ENCODE measurements around the gene FRK.
"Not testable (repeated sequence)": the region's sequence is repeated elsewhere in the genome, so short reads cannot be mapped to it uniquely, and the experiment has no call there.

The FRK gene

GRCh38 chr6:115945812-115946211 lies 114.9 kb downstream of the FRK start:
- Histone ChIP-seq H3K4me3 (ENCODE audit: low read depth, low read length) (no peak overlapping the region), H3K27me3 (replicated peaks) (no peaks in the 10 kb centered on the region), H3K36me3 (replicated peaks) (no peaks in the 10 kb centered on the region), H3K27ac (no peak overlapping the region)
- in situ Hi-C loops (cut with HindIII; ENCODE audit: low pct_ligation_motif_present, low sequenced_read_pairs) = no loop called here
- no peak for DNase-seq
- TF ChIP-seq CTCF (IDR thresholded peaks at IDR 0.05; ENCODE audit: low read depth, low read length, missing control alignments) = no peak

- DNase-seq = no peak
- in situ Hi-C loops (cut with HindIII; ENCODE audit: low pct_ligation_motif_present, low sequenced_read_pairs) = no loop called here
- no peak for TF ChIP-seq CTCF (IDR thresholded peaks at IDR 0.05; ENCODE audit: low read depth, low read length, missing control alignments)
- Histone ChIP-seq H3K27me3 (replicated peaks) (no peaks in the 10 kb centered on the region), H3K27ac (no peak overlapping the region), H3K36me3 (replicated peaks) (no peaks in the 10 kb centered on the region), H3K4me3 (ENCODE audit: low read depth, low read length) (no peak overlapping the region)
Measured at GRCh38 chr6:115945306-115945705, 115.4 kb downstream of the FRK start.

GRCh38 chr6:115944829-115945228 lies 115.9 kb downstream of the FRK start:
- H3K27ac ChIP-seq; DNase-seq; H3K4me3 ChIP-seq (ENCODE audit: low read depth, low read length); H3K36me3 ChIP-seq (replicated peaks); in situ Hi-C loops (cut with HindIII; ENCODE audit: low pct_ligation_motif_present, low sequenced_read_pairs); H3K27me3 ChIP-seq (replicated peaks): not testable (repeated sequence)

GRCh38 chr6:115937502-115937901 lies 123.2 kb downstream of the FRK start:
- in situ Hi-C loops (cut with HindIII; ENCODE audit: low pct_ligation_motif_present, low sequenced_read_pairs); H3K4me3 ChIP-seq (ENCODE audit: low read depth, low read length); H3K36me3 ChIP-seq (replicated peaks); DNase-seq; H3K27ac ChIP-seq; H3K27me3 ChIP-seq (replicated peaks): not testable (repeated sequence)

GRCh38 chr6:115935361-115935760 lies 125.3 kb downstream of the FRK start:
- in situ Hi-C loops (cut with HindIII; ENCODE audit: low pct_ligation_motif_present, low sequenced_read_pairs) = no loop called here

GRCh38 chr6:115934829-115935228 lies 125.9 kb downstream of the FRK start:
- Histone ChIP-seq H3K27ac (no peak overlapping the region), H3K36me3 (replicated peaks) (no peaks in the 10 kb centered on the region), H3K27me3 (replicated peaks) (no peaks in the 10 kb centered on the region), H3K4me3 (ENCODE audit: low read depth, low read length) (no peak overlapping the region)
- in situ Hi-C loops (cut with HindIII; ENCODE audit: low pct_ligation_motif_present, low sequenced_read_pairs) = no loop called here
- DNase-seq = no peak
- no peak for TF ChIP-seq CTCF (IDR thresholded peaks at IDR 0.05; ENCODE audit: low read depth, low read length, missing control alignments)

More at GRCh38 chr6:115935361-115935760, 125.3 kb downstream of the FRK start:
- DNase-seq = no peak
- H3K27ac ChIP-seq = no peak overlapping the region
- H3K27me3 ChIP-seq (replicated peaks) = no peaks in the 10 kb centered on the region
- no peaks in the 10 kb centered on the region for H3K36me3 ChIP-seq (replicated peaks)
- no peak for TF ChIP-seq CTCF (IDR thresholded peaks at IDR 0.05; ENCODE audit: low read depth, low read length, missing control alignments)
- no peak overlapping the region for H3K4me3 ChIP-seq (ENCODE audit: low read depth, low read length)

GRCh38 chr6:115934145-115934544 lies 126.5 kb downstream of the FRK start:
- TF ChIP-seq CTCF (IDR thresholded peaks at IDR 0.05; ENCODE audit: low read depth, low read length, missing control alignments) = no peak
- no peak for DNase-seq
- Histone ChIP-seq H3K27ac (no peak overlapping the region), H3K4me3 (ENCODE audit: low read depth, low read length) (no peak overlapping the region), H3K27me3 (replicated peaks) (no peaks in the 10 kb centered on the region), H3K36me3 (replicated peaks) (no peaks in the 10 kb centered on the region)
- in situ Hi-C loops (cut with HindIII; ENCODE audit: low pct_ligation_motif_present, low sequenced_read_pairs) = no loop called here

All from brain microvascular endothelial cell (primary cell).